PC-3 (cell line): Measurements from ENCODE around the gene C20orf96.

Source experiments
- EZH2 ChIP-seq: fragments of 300-600 bp; sonication (generic); IDR thresholded peaks from one replicate; pipeline ENCODE4 v1.6.1; 2017; ENCODE audit warnings: antibody characterized with exemption, mild to moderate bottlenecking, low read length; ENCODE audit not compliant: unreplicated experiment
- EZH2phosphoT487 ChIP-seq: fragments of 300-600 bp; sonication (generic); IDR thresholded peaks from 2 replicates; pipeline ENCODE4 v1.6.1; 2018; ENCODE audit warnings: mild to moderate bottlenecking, antibody characterized with exemption, low read length, borderline replicate concordance
- TF ChIP-seq, protein P1 (sequence below): fragments of 300-600 bp; sonication (generic); conservative IDR thresholded peaks from 2 replicates; pipeline ENCODE4 v1.5.1; 2017; ENCODE audit warnings: antibody characterized with exemption, low read depth, mild to moderate bottlenecking, low read length

DNA sequence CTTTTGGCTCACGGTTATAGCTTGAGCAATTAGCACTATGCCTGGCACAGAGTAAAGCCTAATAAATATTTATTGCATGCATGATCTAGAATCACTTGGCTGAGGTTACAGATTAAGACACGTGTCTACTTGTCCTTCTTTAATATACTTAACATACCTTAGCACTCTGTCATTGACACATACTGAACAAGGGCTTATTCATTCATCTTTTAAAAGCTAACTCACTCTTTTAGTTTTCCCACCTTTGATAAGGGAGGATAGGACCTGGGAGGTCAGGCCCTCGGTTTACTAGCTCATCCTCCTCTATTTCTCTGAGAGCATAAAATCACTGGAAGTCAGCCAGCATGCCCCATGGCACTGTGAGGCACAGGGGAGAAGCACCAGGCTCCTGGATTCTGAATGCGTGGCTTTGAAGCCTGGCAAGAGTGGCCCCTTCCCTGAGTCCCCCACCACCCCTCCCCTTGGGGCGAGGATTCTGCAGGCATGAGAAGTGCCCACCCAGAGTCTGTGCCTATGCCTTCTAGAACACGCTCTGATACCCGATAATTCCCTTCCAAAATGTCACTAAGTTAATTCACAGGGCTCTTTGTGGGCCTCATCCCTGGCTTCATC lies 18.0 kb upstream of the C20orf96 start:
- TF ChIP-seq, protein P1, sequence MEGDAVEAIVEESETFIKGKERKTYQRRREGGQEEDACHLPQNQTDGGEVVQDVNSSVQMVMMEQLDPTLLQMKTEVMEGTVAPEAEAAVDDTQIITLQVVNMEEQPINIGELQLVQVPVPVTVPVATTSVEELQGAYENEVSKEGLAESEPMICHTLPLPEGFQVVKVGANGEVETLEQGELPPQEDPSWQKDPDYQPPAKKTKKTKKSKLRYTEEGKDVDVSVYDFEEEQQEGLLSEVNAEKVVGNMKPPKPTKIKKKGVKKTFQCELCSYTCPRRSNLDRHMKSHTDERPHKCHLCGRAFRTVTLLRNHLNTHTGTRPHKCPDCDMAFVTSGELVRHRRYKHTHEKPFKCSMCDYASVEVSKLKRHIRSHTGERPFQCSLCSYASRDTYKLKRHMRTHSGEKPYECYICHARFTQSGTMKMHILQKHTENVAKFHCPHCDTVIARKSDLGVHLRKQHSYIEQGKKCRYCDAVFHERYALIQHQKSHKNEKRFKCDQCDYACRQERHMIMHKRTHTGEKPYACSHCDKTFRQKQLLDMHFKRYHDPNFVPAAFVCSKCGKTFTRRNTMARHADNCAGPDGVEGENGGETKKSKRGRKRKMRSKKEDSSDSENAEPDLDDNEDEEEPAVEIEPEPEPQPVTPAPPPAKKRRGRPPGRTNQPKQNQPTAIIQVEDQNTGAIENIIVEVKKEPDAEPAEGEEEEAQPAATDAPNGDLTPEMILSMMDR, result no peak
- TF ChIP-seq EZH2phosphoT487, result no peak
- no peak for TF ChIP-seq EZH2
